ENCODE measurements around the gene SCLY.

SCLY gene

GRCh38 chr2:238069021-238069709 is 8.4 kb downstream of the SCLY start:
- Histone ChIP-seq H3K4me1 (ENCODE audit: control insufficient read depth in 2 of 2, insufficient read depth in 2 of 2, low read length in 2 of 2) (peaks cover 0 to 3% of the 10 kb centered on the region in 2 donors), H3K9me3 (ENCODE audit: control insufficient read depth in 2 of 2, low read length in 2 of 2) (no peaks in the 10 kb centered on the region), H3K9ac (ENCODE audit: low read depth in 1 of 2, low read length in 2 of 2) (no peak overlapping the region), H3K27me3 (ENCODE audit: control insufficient read depth in 2 of 2, insufficient read depth in 2 of 2, low read length in 2 of 2) (no peaks in the 10 kb centered on the region), H3K27ac (ENCODE audit: low read depth in 2 of 2, low read length in 2 of 2) (no peak overlapping the region), H3K4me3 (ENCODE audit: low read length in 2 of 2) (no peak overlapping the region), H3K36me3 (ENCODE audit: control insufficient read depth in 2 of 2, insufficient read depth in 2 of 2, low read length in 2 of 2) (peaks cover 11 to 24% of the 10 kb centered on the region in 2 donors)

GRCh38 chr2:238069877-238070276 is 9.1 kb downstream of the SCLY start:
- Histone ChIP-seq H3K4me1 (ENCODE audit: control insufficient read depth in 2 of 2, insufficient read depth in 2 of 2, low read length in 2 of 2) (peaks cover 0 to 3% of the 10 kb centered on the region in 2 donors), H3K36me3 (ENCODE audit: control insufficient read depth in 2 of 2, insufficient read depth in 2 of 2, low read length in 2 of 2) (peaks cover 11 to 24% of the 10 kb centered on the region in 2 donors), H3K9ac (ENCODE audit: low read depth in 1 of 2, low read length in 2 of 2) (no peak overlapping the region), H3K27me3 (ENCODE audit: control insufficient read depth in 2 of 2, insufficient read depth in 2 of 2, low read length in 2 of 2) (no peaks in the 10 kb centered on the region), H3K4me3 (ENCODE audit: low read length in 2 of 2) (no peak overlapping the region), H3K9me3 (ENCODE audit: control insufficient read depth in 2 of 2, low read length in 2 of 2) (no peaks in the 10 kb centered on the region), H3K27ac (ENCODE audit: low read depth in 2 of 2, low read length in 2 of 2) (no peak overlapping the region)

GRCh38 chr2:238075397-238075796 is 14.6 kb downstream of the SCLY start:
- no peak overlapping the region for H3K9ac ChIP-seq (ENCODE audit: low read depth in 1 of 2, low read length in 2 of 2)
- peaks cover 0 to 4% of the 10 kb centered on the region in 2 donors for H3K36me3 ChIP-seq (ENCODE audit: control insufficient read depth in 2 of 2, insufficient read depth in 2 of 2, low read length in 2 of 2)
- H3K9me3 ChIP-seq (ENCODE audit: control insufficient read depth in 2 of 2, low read length in 2 of 2): no peaks in the 10 kb centered on the region
- no peaks in the 10 kb centered on the region for H3K4me1 ChIP-seq (ENCODE audit: control insufficient read depth in 2 of 2, insufficient read depth in 2 of 2, low read length in 2 of 2)
- H3K27ac ChIP-seq (ENCODE audit: low read depth in 2 of 2, low read length in 2 of 2): no peak overlapping the region
- no peak overlapping the region for H3K4me3 ChIP-seq (ENCODE audit: low read length in 2 of 2)
- H3K27me3 ChIP-seq (ENCODE audit: control insufficient read depth in 2 of 2, insufficient read depth in 2 of 2, low read length in 2 of 2): no peaks in the 10 kb centered on the region

- no peaks in the 10 kb centered on the region for H3K9me3 ChIP-seq (ENCODE audit: control insufficient read depth in 2 of 2, low read length in 2 of 2)
- no peak overlapping the region for H3K27ac ChIP-seq (ENCODE audit: low read depth in 2 of 2, low read length in 2 of 2)
These were observed 16.5 kb downstream of the SCLY start for GRCh38 chr2:238077292-238077691.

GRCh38 chr2:238079874-238080327 is 19.1 kb downstream of the SCLY start:
- Histone ChIP-seq H3K27ac (ENCODE audit: low read depth in 2 of 2, low read length in 2 of 2) (no peak overlapping the region), H3K9ac (ENCODE audit: low read depth in 1 of 2, low read length in 2 of 2) (no peak overlapping the region), H3K4me1 (ENCODE audit: control insufficient read depth in 2 of 2, insufficient read depth in 2 of 2, low read length in 2 of 2) (no peaks in the 10 kb centered on the region), H3K27me3 (ENCODE audit: control insufficient read depth in 2 of 2, insufficient read depth in 2 of 2, low read length in 2 of 2) (no peaks in the 10 kb centered on the region), H3K4me3 (ENCODE audit: low read length in 2 of 2) (no peak overlapping the region), H3K9me3 (ENCODE audit: control insufficient read depth in 2 of 2, low read length in 2 of 2) (no peaks in the 10 kb centered on the region), H3K36me3 (ENCODE audit: control insufficient read depth in 2 of 2, insufficient read depth in 2 of 2, low read length in 2 of 2) (peaks cover 25 to 26% of the 10 kb centered on the region in 2 donors)

More at GRCh38 chr2:238077292-238077691, 16.5 kb downstream of the SCLY start:
- Histone ChIP-seq H3K4me1 (ENCODE audit: control insufficient read depth in 2 of 2, insufficient read depth in 2 of 2, low read length in 2 of 2) (no peaks in the 10 kb centered on the region), H3K36me3 (ENCODE audit: control insufficient read depth in 2 of 2, insufficient read depth in 2 of 2, low read length in 2 of 2) (peaks cover 11 to 14% of the 10 kb centered on the region in 2 donors), H3K4me3 (ENCODE audit: low read length in 2 of 2) (no peak overlapping the region), H3K27me3 (ENCODE audit: control insufficient read depth in 2 of 2, insufficient read depth in 2 of 2, low read length in 2 of 2) (no peaks in the 10 kb centered on the region), H3K9ac (ENCODE audit: low read depth in 1 of 2, low read length in 2 of 2) (no peak overlapping the region)

GRCh38 chr2:238080518-238080917 is 19.7 kb downstream of the SCLY start:
- H3K27me3 ChIP-seq (ENCODE audit: control insufficient read depth in 2 of 2, insufficient read depth in 2 of 2, low read length in 2 of 2): no peaks in the 10 kb centered on the region

GRCh38 chr2:238081150-238081549 is 20.3 kb downstream of the SCLY start:
- no peaks in the 10 kb centered on the region for H3K4me1 ChIP-seq (ENCODE audit: control insufficient read depth in 2 of 2, insufficient read depth in 2 of 2, low read length in 2 of 2)
- H3K9ac ChIP-seq (ENCODE audit: low read depth in 1 of 2, low read length in 2 of 2): no peak overlapping the region
- H3K4me3 ChIP-seq (ENCODE audit: low read length in 2 of 2): no peak overlapping the region
- H3K9me3 ChIP-seq (ENCODE audit: control insufficient read depth in 2 of 2, low read length in 2 of 2): no peaks in the 10 kb centered on the region
- peaks cover 25 to 26% of the 10 kb centered on the region in 2 donors for H3K36me3 ChIP-seq (ENCODE audit: control insufficient read depth in 2 of 2, insufficient read depth in 2 of 2, low read length in 2 of 2)
- H3K27me3 ChIP-seq (ENCODE audit: control insufficient read depth in 2 of 2, insufficient read depth in 2 of 2, low read length in 2 of 2): no peaks in the 10 kb centered on the region
- H3K27ac ChIP-seq (ENCODE audit: low read depth in 2 of 2, low read length in 2 of 2): no peak overlapping the region

More at GRCh38 chr2:238080518-238080917, 19.7 kb downstream of the SCLY start:
- no peak overlapping the region for H3K4me3 ChIP-seq (ENCODE audit: low read length in 2 of 2)
- H3K4me1 ChIP-seq (ENCODE audit: control insufficient read depth in 2 of 2, insufficient read depth in 2 of 2, low read length in 2 of 2): no peaks in the 10 kb centered on the region
- H3K27ac ChIP-seq (ENCODE audit: low read depth in 2 of 2, low read length in 2 of 2): no peak overlapping the region
- no peak overlapping the region for H3K9ac ChIP-seq (ENCODE audit: low read depth in 1 of 2, low read length in 2 of 2)
- H3K36me3 ChIP-seq (ENCODE audit: control insufficient read depth in 2 of 2, insufficient read depth in 2 of 2, low read length in 2 of 2): peaks cover 25 to 26% of the 10 kb centered on the region in 2 donors
- H3K9me3 ChIP-seq (ENCODE audit: control insufficient read depth in 2 of 2, low read length in 2 of 2): no peaks in the 10 kb centered on the region

GRCh38 chr2:238081561-238081960 is 20.8 kb downstream of the SCLY start:
- peaks cover 25 to 26% of the 10 kb centered on the region in 2 donors for H3K36me3 ChIP-seq (ENCODE audit: control insufficient read depth in 2 of 2, insufficient read depth in 2 of 2, low read length in 2 of 2)
- H3K4me1 ChIP-seq (ENCODE audit: control insufficient read depth in 2 of 2, insufficient read depth in 2 of 2, low read length in 2 of 2): no peaks in the 10 kb centered on the region
- no peak overlapping the region for H3K4me3 ChIP-seq (ENCODE audit: low read length in 2 of 2)
- no peak overlapping the region for H3K27ac ChIP-seq (ENCODE audit: low read depth in 2 of 2, low read length in 2 of 2)
- H3K9me3 ChIP-seq (ENCODE audit: control insufficient read depth in 2 of 2, low read length in 2 of 2): no peaks in the 10 kb centered on the region
- H3K27me3 ChIP-seq (ENCODE audit: control insufficient read depth in 2 of 2, insufficient read depth in 2 of 2, low read length in 2 of 2): no peaks in the 10 kb centered on the region
- H3K9ac ChIP-seq (ENCODE audit: low read depth in 1 of 2, low read length in 2 of 2): no peak overlapping the region

- Histone ChIP-seq H3K4me1 (ENCODE audit: control insufficient read depth in 2 of 2, insufficient read depth in 2 of 2, low read length in 2 of 2) (no peaks in the 10 kb centered on the region), H3K4me3 (ENCODE audit: low read length in 2 of 2) (no peak overlapping the region), H3K9ac (ENCODE audit: low read depth in 1 of 2, low read length in 2 of 2) (no peak overlapping the region)
These were observed 21.4 kb downstream of the SCLY start for GRCh38 chr2:238082151-238082550.

GRCh38 chr2:238082827-238083226 is 22.0 kb downstream of the SCLY start:
- Histone ChIP-seq H3K27me3 (ENCODE audit: control insufficient read depth in 2 of 2, insufficient read depth in 2 of 2, low read length in 2 of 2) (no peaks in the 10 kb centered on the region), H3K27ac (ENCODE audit: low read depth in 2 of 2, low read length in 2 of 2) (no peak overlapping the region), H3K4me3 (ENCODE audit: low read length in 2 of 2) (no peak overlapping the region), H3K9me3 (ENCODE audit: control insufficient read depth in 2 of 2, low read length in 2 of 2) (no peaks in the 10 kb centered on the region), H3K9ac (ENCODE audit: low read depth in 1 of 2, low read length in 2 of 2) (no peak overlapping the region), H3K36me3 (ENCODE audit: control insufficient read depth in 2 of 2, insufficient read depth in 2 of 2, low read length in 2 of 2) (peaks cover 25 to 26% of the 10 kb centered on the region in 2 donors), H3K4me1 (ENCODE audit: control insufficient read depth in 2 of 2, insufficient read depth in 2 of 2, low read length in 2 of 2) (no peaks in the 10 kb centered on the region)

More at GRCh38 chr2:238082151-238082550, 21.4 kb downstream of the SCLY start:
- no peaks in the 10 kb centered on the region for H3K9me3 ChIP-seq (ENCODE audit: control insufficient read depth in 2 of 2, low read length in 2 of 2)
- no peaks in the 10 kb centered on the region for H3K27me3 ChIP-seq (ENCODE audit: control insufficient read depth in 2 of 2, insufficient read depth in 2 of 2, low read length in 2 of 2)
- H3K27ac ChIP-seq (ENCODE audit: low read depth in 2 of 2, low read length in 2 of 2): no peak overlapping the region
- peaks cover 25 to 26% of the 10 kb centered on the region in 2 donors for H3K36me3 ChIP-seq (ENCODE audit: control insufficient read depth in 2 of 2, insufficient read depth in 2 of 2, low read length in 2 of 2)
